ENCODE results near the gene CERS2. TPM values are rescaled to one million over a fixed set of nuclear protein-coding genes. Genes with fewer than 3 reads are reported as not detected.

Gene CERS2
- total and polyA plus RNA-seq, 10 of the 15 experiments (the other 5 are each of a cell fraction or from before 2014, with no cell fraction given) = 9.2 to 87.9 (median 50.8) TPM

GRCh38 chr1:150987924-150988323, 13.3 kb upstream of the CERS2 start:
- ChIA-PET POLR2A (no interaction called here), SMC1A (ENCODE audit: uncharacterized antibody, unreplicated experiment) (interaction anchor here (1.4 kb wide), 1 partner anchor 11 kb away, joined by 5 read pairs; no protein-coding TSS in a partner anchor), CTCF (interaction anchor here (15.8 kb wide), 1 partner anchor 12 kb away, joined by 252 read pairs; the partner anchor contains the start of gene MINDY1), RAD21 (ENCODE audit: unreplicated experiment) (interaction anchor here (0.8 kb wide), 1 partner anchor 30 kb away, joined by 3 read pairs; no protein-coding TSS in a partner anchor)
- ATAC-seq (no peak), DNase-seq (ENCODE audit: low read depth, low spot score) (no peak), FAIRE-seq (no peak)
- in situ Hi-C loops (cut with MboI) (no loop called here), intact Hi-C loops (cut with micrococcal nuclease; ENCODE audit: unreplicated experiment) (no loop called here)
- H4K20me1 ChIP-seq (ENCODE audit: control insufficient read depth, insufficient read depth) = no peaks in the 10 kb centered on the region
- no TSS peak for BruUV-seq (replicated peaks)
- H3K27ac ChIP-seq (ENCODE audit: control insufficient read depth, insufficient read depth) = no peak overlapping the region
- no peaks in the 10 kb centered on the region for H3K27me3 ChIP-seq (replicated peaks in 1 of 2; ENCODE audit: control insufficient read depth in 2 of 2, insufficient read depth in 2 of 2, low read length in 1 of 2)
- 51% methylated on average over 7 of the region's 7 CpGs for WGBS (ENCODE audit: insufficient coverage, insufficient replicate concordance, low lambda C conversion rate, missing lambda C conversion rate)
- H3K9me3 ChIP-seq (replicated peaks; ENCODE audit: control insufficient read depth, insufficient read depth, low read length) = no peaks in the 10 kb centered on the region
- H3K36me3 ChIP-seq (ENCODE audit: control insufficient read depth in 2 of 2, insufficient read depth in 2 of 2, low read length in 1 of 2) = no peaks in the 10 kb centered on the region
- H3K4me1 ChIP-seq (ENCODE audit: control insufficient read depth, insufficient read depth, low read length) = no peaks in the 10 kb centered on the region
- H2AFZ ChIP-seq (ENCODE audit: control insufficient read depth, low read depth, low read length) = no peak overlapping the region
- no peak for TF ChIP-seq RAD21 (IDR thresholded peaks at IDR 0.05; ENCODE audit: insufficient read depth, low read depth, low read length)
- no peak for TF ChIP-seq MTA2 (IDR thresholded peaks at IDR 0.05; ENCODE audit: low read depth)
- TF ChIP-seq TAF1 (IDR thresholded peaks at IDR 0.05; ENCODE audit: borderline replicate concordance, low read depth, low read length) = no peak
- TF ChIP-seq NR2F1 (conservative IDR thresholded peaks at IDR 0.05) = no peak
- TF ChIP-seq E2F4 (IDR thresholded peaks at IDR 0.05; ENCODE audit: low read depth, low read length) = no peak
- H3K9ac ChIP-seq (ENCODE audit: control insufficient read depth, insufficient read depth, low read length) = no peak overlapping the region
- no peak overlapping the region for H3K4me3 ChIP-seq
- H3K4me2 ChIP-seq (ENCODE audit: control insufficient read depth, insufficient read depth) = no peak overlapping the region
- H3K79me2 ChIP-seq (ENCODE audit: control insufficient read depth, insufficient read depth, low read length) = no peaks in the 10 kb centered on the region

Data from GM12878 (cell line).